Hematopoietic multipotent progenitor cell treated with erythropoietin and hydrocortisone succinate and interleukin-3 and kit ligand, for 17 days (in vitro differentiated cells): ENCODE data around the gene MADCAM1.

Experiments used
- DNase-seq: peaks from one replicate; pipeline ENCODE4 v3.0.0-alpha.2; 2015; ENCODE audit warnings: low spot score

Gene MADCAM1

DNA sequence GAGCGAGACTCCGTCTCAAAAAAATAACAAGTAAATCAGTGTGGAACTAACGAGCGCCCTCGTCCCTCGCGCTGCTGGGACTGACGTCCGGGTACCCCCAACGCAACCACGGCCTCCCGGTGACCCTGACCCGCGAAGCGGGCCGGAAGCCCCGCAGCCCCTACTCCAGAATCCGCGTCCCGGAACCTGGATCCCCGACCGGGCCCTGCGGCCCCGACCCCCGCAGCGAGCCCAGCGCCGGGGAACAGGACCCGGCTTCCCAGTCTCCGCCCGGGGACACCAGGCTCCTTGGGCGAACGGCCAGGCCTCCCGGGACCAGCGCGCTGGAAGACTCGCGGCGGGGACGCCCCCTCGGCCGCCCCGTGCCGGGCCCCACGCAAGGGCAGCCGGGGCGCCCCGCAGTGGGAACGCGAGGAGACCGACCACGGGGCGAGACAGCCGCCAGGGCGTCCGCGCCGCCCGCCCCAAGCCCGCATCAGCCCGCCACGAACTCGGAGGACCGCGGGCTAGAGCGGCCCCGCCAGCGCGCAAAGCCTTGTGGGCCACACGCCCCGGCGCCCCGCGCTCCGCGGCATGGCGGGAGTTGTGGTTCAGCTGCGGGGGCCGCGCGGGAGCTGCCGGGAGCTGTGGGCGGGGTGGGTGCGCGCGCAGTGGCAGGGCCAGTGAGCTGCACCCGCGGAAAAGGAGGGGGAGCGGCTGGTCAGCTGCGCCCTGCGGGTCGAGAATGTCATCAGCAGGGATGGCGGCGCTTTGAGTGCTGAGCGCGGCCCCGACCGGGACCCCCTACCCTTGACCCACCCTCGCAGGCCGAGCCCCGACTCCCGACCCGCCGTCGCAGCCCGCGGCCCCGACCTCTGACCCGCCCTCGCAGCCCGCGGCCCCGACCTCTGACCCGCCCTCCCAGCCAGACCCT, 7.5 kb upstream of the MADCAM1 start:
- DNase-seq: peak; percentile 90

DNA sequence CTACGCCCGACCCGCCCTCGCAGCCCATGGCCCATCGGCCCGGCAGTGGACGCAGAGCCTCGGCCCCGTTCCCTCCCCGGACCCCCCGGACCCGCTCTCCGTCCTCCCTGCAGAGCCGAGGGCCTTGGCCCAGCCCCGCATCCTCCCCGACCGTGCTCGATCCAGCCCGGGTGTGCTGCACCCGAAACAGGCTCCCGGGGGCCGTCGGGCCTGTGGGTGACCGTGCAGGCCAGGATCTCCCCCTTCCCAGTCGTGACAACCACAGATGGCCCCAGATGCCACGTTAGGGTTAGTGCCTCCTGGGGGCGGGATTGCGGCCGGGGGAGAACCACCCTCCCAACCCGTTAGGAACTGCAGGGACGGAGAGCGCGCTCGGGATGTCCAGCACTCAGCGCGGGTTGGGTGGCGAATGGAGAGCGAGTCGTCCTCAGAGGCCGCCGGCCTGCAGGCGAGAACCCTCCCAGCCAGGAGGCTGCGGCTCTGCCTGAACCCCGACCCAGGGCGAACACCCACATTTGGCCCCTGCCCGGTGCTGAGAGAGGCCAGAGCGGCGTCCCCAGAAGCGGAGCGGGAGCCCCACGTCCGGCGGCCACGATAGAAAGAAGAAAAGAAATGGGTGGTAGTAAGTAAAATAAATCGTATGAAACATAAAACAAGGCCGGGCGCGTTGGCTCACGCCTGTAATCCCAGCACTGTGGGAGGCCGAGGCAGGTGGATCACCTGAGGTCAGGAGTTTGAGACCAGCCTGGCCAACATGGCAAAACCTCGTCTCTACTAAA, 6.7 kb upstream of the MADCAM1 start:
- DNase-seq: no peak

DNA sequence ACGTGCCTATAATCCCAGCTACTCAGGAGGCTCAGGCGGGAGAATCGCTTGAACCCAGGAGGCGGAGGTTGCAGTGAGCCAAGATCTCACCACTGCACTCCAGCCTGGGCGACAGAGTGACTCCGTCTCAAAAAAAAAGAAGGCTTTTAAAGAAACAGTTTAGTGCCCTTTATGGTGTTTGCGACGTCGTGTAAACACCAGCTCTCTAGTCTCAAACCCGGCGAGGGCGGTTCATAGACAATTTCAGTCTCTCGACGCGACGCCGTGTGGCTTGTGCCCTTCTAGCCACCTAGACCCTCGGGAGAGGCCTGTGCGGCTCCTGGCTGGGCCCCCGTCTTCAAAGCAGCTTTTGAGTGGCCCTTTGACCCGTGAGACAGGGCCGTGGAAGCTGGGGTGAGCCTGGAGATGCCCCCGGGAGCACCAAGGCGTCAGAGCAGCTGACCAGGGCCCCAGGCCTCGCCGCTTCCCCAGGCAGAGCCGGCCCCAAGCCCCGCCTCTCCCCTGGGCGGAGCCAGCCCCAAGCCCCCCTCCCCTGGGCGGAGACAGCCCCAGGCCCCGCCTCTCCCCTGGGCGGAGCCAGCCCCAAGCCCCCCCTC, 5.0 kb upstream of the MADCAM1 start:
- peak; percentile 16 for DNase-seq

DNA sequence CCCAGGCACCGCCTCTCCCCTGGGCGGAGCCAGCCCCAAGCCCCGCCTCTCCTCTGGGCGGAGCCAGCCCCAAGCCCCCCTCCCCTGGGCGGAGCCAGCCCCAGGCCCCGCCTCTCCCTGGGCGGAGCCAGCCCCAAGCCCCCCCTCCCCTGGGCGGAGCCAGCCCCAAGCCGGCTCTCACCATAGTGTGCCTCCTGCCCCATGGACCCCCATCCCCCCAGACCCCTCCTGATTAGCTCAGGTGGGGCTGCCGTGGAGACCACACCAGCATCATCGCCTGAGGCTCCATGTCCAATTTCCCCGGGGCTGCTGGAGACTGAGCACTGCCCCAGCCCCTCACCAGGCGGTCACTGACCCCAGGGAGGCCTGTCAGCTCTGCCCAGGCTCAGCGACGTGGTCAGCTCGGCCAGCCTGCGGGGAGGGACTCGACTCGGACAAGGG, 4.2 kb upstream of the MADCAM1 start:
- peak; percentile 41 for DNase-seq

DNA sequence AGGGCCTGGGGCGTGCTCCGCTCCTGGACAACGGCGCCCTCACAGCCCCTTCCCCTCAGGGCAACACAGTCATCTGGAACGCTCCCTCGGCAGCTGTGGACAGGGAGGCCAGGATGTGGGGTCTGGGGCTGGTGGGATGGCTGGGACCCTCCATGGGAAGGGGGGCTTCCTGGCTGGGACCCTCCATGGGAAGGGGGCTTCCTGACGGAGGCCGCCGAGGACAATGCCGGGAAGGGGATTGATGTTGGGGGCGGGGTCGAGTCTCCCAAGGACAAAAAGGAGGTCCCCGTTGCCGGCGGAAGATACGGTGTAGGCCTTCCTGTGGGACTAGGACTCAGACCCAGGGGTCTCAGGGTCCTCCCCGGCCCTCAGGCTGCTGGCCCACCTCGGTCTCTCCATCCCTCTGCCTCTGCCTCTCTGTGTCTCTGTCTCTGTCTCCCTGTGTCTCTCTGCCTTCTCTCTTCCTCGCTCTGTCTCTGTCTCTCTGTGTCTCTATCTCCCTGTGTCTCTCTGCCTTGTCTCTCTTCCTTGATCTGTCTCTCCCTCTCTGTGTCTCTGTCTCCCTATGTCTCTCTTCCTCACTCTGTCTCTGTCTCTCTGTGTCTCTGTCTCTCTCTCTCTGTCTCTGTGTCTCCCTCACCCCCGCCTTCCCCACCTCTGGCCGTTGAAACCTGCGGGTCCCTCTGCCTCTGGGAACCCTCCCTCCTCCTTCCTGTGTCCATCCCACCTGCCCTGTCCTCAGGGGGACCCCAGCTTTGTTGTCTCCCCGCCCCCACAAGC, 2.7 kb upstream of the MADCAM1 start:
- no peak for DNase-seq

DNA sequence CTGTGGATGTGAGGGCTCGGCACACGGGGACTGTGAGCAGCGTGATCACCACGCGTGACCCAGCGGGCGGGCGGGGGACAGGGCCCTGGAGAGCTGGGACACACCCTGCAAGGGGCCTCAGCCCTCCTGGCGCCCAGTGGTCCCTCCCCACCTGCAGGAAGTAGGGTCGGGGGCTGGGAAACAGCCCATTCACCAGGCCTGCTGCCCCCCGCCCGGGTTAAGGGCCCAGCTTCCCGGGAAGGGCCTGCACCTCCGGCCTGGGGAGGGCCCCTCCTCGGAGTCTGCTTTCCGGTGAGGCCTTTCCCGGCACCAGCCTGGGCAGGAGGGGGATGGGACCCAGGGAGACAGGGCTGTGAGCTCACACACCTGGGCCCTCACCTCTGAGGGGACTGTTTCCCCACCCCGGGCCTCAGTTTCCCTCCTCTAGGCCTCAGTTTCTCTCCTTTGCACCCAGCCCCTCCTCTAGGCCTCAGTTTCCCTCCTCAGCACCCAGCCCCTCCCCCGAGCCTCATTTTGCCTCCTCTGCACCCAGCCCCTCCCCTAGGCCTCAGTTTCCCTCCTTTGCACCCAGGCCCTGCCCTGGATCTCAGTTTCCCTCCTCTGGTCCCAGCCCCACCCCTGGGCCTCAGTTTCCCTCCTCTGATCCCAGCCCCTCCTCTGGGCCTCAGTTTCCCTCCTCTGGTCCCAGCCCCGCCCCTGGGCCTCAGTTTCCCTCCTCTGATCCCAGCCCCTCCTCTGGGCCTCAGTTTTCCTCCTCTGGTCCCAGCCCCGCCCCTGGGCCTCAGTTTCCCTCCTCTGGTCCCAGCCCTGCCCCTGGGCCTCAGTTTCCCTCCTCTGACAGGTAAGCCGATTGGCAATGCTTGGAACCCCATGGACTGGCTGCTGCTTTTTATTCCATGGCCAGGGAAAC, 1.9 kb upstream of the MADCAM1 start:
- no peak for DNase-seq

DNA sequence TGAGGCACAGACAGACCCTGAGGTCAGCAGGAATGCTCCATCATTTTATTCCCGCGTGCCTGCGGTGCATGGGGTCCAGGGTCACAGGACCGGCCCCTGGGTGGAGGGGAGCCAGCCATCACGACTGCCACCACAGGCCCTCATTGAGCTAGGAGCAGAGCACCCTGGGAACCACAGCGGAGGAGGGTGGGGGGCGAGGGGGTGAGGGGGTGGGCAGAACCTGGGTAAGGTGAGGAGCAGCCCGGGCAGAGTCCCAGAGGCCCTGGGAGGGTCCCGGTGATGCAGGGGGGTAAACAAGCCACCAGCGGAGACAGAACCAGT, 1.2 kb upstream of the MADCAM1 start:
- DNase-seq: no peak

DNA sequence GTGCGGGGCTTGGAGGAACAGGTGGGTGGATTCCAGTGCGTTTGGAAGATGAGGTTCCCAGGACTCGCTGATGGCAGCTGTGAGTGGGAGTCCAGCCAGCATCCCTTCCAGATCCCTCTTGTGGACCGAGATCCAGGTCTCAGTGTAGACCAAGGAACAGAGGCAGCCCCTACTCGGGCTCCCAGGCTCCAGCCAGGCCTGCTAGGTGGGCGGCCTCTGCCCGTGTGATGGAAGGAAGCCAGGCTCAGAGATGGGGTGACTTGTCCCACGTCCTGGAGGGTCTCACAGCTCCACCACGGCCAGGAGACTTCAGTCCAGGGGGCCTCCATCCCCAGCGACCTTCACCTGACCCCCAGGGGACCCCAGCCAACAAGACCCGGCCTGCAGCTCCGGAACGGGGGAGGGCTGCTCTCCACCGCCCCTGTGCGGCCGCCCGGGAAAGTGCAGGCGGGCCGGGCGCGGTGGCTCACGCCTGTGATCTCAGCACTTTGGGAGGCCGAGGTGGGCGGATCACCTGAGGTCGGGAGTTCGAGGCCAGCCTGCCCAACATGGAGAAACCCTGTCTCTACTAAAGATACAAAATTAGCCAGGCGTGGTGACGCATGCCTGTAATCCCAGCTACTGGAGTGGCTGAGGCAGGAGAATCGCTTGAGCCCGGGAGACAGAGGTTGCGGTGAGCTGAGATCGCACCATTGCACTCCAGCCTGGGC, 729 bp upstream of the MADCAM1 start:
- DNase-seq: no peak

DNA sequence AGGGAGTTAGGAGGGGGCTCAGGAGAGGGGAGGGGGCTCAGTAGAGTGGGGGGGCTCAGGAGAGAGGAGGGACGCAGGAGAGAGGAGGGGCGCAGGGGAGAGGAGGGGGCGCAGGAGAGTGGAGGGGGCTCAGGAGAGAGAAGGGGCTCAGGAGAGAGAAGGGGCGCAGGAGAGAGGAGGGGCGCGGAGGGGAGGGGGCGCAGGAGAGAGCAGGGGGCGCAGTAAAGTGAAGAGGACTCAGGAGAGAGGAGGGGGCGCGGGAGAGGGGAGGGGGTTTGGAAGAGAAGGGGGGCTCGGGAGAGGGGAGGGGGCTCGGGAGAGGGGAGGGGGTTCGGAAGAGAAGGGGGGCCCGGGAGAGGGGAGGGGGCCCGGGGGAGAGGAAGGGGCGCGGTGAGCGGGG, 700 bp downstream of the MADCAM1 start:
- DNase-seq: no peak

DNA sequence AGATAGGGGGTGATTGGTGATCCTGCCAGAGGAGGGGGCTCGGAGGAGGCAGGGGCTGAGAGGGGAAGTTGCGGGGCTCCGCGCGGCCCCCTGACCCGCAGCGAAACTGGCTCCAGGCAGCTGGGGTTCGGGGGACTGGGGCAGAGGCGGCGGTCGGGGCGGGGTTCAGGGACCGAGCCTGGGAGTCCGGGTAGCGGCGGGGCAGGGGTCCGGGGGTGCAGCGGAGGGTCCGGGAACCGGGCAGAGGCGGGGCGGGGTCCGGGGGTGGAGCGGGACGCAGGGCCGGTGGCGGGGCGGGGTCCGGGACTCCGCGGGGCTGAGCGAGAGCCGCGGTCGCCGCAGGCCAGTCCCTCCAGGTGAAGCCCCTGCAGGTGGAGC, 1.2 kb downstream of the MADCAM1 start:
- DNase-seq: no peak

DNA sequence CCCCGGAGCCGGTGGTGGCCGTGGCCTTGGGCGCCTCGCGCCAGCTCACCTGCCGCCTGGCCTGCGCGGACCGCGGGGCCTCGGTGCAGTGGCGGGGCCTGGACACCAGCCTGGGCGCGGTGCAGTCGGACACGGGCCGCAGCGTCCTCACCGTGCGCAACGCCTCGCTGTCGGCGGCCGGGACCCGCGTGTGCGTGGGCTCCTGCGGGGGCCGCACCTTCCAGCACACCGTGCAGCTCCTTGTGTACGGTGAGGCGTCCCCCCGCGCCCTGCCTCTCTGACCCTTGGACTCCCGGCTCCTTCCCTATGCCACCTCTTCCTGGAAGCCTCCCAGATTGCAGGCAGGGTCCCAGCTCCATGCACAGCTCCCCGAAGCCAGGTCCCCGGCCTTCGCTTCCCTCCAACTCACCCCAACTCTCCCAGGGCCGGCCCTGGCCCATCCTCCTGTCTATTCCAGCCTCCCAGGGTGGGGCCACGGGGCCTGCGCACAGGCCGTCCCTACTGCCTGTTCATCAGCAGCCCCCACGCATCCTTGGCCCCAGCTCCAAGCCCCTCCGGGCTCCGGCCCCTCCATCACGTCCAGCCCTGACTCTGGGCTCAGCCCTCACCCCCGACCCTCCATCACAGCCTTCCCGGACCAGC, 1.7 kb downstream of the MADCAM1 start:
- DNase-seq: no peak

DNA sequence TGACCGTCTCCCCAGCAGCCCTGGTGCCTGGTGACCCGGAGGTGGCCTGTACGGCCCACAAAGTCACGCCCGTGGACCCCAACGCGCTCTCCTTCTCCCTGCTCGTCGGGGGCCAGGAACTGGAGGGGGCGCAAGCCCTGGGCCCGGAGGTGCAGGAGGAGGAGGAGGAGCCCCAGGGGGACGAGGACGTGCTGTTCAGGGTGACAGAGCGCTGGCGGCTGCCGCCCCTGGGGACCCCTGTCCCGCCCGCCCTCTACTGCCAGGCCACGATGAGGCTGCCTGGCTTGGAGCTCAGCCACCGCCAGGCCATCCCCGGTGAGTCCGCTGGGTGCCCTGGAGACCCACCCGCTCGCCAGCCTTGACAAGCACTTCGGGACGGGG, 2.2 kb downstream of the MADCAM1 start:
- DNase-seq: no peak

DNA sequence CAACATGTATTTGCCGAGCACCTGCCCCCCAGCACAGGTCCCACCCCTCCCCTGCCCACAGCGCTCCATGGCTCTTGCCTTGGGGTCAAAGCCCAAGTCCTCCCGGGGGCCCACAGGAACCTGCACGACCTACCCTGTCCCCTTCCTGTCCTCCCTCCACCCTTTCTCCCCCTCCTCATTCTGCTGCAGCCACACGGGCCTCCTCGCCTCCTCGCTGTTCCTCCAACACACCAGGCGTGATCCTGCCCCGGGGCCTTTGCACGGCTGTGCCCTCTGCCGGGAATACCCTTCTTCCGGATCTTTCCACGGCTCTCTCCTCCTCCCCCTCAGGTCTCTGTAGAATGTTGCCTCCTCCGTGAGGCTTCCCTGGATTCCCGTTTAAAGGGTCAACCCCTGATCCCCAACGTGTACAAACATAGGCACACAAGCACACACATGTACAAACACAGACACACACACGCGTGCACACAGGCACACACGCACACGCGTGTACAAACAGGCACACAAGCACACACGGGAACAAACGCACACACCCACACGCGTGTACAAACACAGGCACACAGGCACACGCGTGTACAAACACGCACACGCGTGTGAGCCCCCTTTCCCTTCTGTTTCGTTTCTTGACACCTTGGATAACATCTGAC, 2.8 kb downstream of the MADCAM1 start:
- DNase-seq: no peak

DNA sequence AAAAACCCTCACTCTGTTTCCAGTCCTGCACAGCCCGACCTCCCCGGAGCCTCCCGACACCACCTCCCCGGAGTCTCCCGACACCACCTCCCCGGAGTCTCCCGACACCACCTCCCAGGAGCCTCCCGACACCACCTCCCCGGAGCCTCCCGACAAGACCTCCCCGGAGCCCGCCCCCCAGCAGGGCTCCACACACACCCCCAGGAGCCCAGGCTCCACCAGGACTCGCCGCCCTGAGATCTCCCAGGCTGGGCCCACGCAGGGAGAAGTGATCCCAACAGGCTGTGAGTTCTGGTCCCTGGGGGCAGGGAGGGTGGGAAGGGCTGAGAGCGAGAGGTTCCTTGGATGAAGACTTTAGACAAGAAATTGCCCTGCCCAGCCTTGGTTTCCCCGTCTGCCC, 5.4 kb downstream of the MADCAM1 start:
- no peak for DNase-seq

DNA sequence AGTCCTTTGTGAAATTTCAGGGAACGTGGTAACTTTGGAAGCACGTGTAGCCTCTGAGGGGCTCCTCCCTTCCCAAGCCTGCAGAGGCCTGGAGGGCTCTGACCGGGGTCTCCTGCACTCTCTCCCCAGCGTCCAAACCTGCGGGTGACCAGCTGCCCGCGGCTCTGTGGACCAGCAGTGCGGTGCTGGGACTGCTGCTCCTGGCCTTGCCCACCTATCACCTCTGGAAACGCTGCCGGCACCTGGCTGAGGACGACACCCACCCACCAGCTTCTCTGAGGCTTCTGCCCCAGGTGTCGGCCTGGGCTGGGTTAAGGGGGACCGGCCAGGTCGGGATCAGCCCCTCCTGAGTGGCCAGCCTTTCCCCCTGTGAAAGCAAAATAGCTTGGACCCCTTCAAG, 8.3 kb downstream of the MADCAM1 start:
- no peak for DNase-seq

DNA sequence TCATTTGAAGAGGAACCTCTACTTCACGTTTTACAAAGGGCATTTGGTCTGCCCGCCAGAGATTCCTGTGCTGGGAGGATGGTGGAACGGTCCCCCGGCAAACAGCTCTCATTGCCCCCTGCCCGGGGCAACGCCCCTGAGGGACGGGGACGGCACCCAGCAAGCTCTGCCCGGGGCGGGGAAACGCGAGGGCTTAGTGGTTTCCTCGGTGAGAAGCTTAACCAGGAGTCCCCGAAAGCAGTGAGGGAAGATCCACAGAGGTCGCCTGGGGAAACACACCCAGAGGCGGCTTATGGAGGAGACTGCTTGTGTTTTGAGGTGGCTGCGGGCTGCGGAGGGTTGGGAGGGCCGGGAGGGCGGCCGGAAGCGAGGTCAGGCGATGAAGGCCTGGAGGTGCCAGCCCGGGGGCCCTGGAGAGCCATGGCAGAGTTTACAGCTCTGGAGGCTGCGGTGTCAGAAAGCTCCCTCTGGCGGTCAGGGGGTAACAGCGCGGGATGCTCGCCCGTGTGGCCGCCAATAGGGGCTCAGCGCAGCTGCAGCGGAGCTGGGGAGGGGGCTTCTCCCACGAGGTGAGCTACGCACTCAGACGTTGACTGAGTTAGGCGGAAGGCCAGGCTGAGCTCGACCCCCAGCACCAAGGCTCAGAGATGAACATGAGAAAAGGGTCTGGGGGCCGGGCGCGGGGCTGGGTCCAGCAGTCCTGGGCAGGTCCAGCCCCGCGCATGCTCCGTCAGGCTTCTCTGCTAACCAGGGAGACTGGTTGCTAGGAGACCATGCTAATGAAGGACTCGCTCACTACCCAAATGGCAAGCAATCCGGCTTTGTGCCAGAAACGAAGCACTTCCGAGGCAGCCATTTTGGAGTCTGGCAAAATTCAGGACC, 10.4 kb downstream of the MADCAM1 start:
- DNase-seq: peak; percentile 100

DNA sequence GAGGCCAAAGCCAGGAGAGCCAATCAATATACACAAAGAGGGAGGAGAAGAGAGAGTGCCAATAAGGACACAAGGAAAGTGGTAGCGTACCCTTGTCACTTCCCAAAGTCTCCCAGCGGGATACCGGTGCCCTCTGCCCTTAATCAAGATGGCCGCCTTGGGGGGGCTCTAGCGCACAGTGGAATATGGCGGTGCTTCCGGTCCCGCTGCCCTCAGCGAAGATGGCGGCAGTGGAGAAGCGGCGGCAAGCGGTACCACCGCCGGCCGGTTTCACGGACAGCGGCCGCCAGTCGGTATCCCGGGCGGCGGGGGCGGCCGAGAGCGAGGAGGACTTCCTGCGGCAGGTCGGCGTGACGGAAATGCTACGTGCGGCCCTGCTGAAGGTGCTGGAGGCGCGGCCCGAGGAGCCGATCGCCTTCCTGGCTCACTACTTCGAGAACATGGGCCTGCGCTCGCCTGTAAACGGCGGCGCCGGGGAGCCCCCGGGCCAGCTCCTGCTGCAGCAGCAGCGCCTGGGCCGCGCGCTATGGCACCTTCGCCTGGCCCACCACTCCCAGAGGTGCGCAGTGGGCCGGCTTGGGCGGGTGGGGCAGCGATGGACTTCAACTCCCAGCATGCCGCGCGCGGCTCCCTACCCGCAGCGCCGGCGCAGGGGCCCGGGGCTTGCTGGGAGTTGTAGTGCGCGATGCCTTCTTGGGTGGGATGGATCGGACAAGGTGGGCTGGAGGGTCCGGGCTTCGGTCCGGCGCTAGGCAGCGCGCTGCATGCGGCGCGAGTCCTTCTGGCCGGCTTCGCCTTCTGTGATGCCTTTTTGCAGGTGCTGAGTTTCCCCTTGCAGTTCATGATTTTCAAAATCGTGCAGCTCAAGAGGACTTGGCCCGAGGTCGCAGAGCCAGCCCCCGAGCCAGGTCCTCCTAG, 11.3 kb downstream of the MADCAM1 start, which contains the start of gene TPGS1:
TPGS1 (plus strand) TSS at position 212 of the 918 bp plus-strand sequence; CDS start at position 222, 10 bp downstream.
- peak; percentile 85 for DNase-seq
